ENCODE measurements around the gene R3HCC1L.

Gene R3HCC1L

DNA sequence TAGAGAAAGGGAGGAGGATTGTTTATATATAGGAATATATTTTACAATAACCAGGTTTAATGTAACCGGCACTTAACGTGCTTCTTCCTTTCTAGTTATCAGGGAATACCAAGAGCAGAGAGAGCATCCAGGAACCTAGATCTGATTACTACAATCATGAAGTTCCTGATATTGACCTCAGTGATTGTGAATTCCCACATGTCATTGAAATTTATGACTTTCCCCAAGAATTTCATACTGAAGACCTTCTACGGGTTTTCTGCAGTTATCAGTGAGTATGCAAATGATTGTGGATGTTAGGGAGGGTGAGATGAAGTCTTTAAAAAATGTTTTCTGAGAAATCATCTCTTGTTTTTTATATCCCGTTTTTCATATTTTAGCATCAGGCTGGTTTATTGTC, 97.0 kb downstream of the R3HCC1L start:
- no peaks in the 10 kb centered on the region for H3K27me3 ChIP-seq (replicated peaks; ENCODE audit: control insufficient read depth, insufficient read depth, low read length)
- H3K4me3 ChIP-seq (replicated peaks; ENCODE audit: low read depth, low read length), result no peak overlapping the region
- no peak for DNase-seq (ENCODE audit: extremely low read depth, insufficient read length)
- TF ChIP-seq, protein P1, sequence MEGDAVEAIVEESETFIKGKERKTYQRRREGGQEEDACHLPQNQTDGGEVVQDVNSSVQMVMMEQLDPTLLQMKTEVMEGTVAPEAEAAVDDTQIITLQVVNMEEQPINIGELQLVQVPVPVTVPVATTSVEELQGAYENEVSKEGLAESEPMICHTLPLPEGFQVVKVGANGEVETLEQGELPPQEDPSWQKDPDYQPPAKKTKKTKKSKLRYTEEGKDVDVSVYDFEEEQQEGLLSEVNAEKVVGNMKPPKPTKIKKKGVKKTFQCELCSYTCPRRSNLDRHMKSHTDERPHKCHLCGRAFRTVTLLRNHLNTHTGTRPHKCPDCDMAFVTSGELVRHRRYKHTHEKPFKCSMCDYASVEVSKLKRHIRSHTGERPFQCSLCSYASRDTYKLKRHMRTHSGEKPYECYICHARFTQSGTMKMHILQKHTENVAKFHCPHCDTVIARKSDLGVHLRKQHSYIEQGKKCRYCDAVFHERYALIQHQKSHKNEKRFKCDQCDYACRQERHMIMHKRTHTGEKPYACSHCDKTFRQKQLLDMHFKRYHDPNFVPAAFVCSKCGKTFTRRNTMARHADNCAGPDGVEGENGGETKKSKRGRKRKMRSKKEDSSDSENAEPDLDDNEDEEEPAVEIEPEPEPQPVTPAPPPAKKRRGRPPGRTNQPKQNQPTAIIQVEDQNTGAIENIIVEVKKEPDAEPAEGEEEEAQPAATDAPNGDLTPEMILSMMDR (IDR thresholded peaks at IDR 0.05; ENCODE audit: insufficient read depth, low read length, poor library complexity, severe bottlenecking), result no peak
- no peaks in the 10 kb centered on the region; the same call in 1 of the 2 replicates for H3K36me3 ChIP-seq (ENCODE audit: control insufficient read depth, insufficient read depth, low read length)

DNA sequence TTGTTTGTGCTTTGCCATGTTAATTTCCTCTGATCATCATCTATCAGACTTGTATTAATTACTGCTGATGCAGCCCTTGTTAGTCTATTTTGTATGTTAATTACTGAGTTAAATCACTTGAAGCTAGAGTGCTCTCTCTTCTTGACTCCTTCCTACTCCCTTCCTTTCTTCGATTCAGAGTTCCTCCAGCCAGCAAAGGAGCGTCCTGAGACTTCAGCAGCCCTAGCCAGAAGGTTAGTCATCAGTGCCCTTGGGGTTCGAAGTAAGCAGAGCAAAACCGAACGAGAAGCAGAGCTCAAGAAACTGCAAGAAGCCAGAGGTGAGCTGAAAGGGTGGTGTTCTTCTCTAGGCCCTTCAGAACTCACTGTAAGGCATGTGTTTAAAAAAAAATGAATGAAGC, 101.4 kb downstream of the R3HCC1L start:
- H3K4me3 ChIP-seq (replicated peaks; ENCODE audit: low read depth, low read length), result no peak overlapping the region
- H3K27me3 ChIP-seq (replicated peaks; ENCODE audit: control insufficient read depth, insufficient read depth, low read length), result no peaks in the 10 kb centered on the region
- DNase-seq (ENCODE audit: extremely low read depth, insufficient read length), result no peak
- TF ChIP-seq, protein P1 (IDR thresholded peaks at IDR 0.05; ENCODE audit: insufficient read depth, low read length, poor library complexity, severe bottlenecking), result no peak
- no peaks in the 10 kb centered on the region; the same call in none of the 2 replicates for H3K36me3 ChIP-seq (ENCODE audit: control insufficient read depth, insufficient read depth, low read length)

DNA sequence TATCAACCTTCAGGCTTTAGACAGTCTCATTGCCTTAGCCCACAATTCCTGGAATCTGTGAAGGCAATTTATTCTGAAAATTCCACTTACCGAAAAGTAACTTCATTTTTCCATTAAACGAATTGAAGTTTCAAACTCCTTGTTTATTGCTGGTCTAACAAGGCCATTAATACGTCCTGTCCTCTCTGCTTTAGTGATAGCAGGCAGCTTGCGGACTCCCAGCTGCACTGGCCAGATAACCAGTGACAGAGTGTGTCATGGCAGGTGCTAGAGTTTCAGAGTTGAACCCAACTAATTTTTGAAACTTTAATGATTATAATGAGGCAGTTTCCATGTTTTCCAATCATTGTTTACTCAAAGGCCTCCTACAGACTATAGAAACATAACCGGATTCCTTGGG, 102.4 kb downstream of the R3HCC1L start:
- Histone ChIP-seq H3K4me3 (replicated peaks; ENCODE audit: low read depth, low read length) (no peak overlapping the region), H3K27me3 (replicated peaks; ENCODE audit: control insufficient read depth, insufficient read depth, low read length) (no peaks in the 10 kb centered on the region), H3K36me3 (ENCODE audit: control insufficient read depth, insufficient read depth, low read length) (no peaks in the 10 kb centered on the region; the same call in none of the 2 replicates)
- no peak for DNase-seq (ENCODE audit: extremely low read depth, insufficient read length)
- TF ChIP-seq, protein P1 (IDR thresholded peaks at IDR 0.05; ENCODE audit: insufficient read depth, low read length, poor library complexity, severe bottlenecking), result no peak

DNA sequence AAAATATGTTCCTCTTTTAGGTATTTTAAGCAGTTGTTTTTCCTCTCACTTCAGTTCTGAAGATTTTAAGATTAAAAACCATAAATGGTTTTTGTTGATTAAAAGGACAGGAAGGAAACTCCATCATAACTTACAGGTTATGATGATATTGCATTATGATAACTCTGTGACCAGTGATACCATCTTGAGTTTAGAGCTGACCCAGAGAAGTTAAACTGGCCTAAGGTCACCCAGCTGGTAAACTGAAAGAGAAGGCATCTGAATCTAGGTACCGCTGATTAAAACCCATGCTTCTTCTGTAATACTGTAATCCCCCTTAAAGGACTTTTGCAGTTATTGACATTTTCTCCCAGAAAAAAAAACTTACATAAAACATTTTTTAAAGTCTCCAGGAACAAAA, 103.9 kb downstream of the R3HCC1L start:
- no peak for DNase-seq (ENCODE audit: extremely low read depth, insufficient read length)
- Histone ChIP-seq H3K36me3 (ENCODE audit: control insufficient read depth, insufficient read depth, low read length) (no peaks in the 10 kb centered on the region; the same call in none of the 2 replicates), H3K27me3 (replicated peaks; ENCODE audit: control insufficient read depth, insufficient read depth, low read length) (no peaks in the 10 kb centered on the region), H3K4me3 (replicated peaks; ENCODE audit: low read depth, low read length) (no peak overlapping the region)
- TF ChIP-seq, protein P1 (IDR thresholded peaks at IDR 0.05; ENCODE audit: insufficient read depth, low read length, poor library complexity, severe bottlenecking), result no peak

DNA sequence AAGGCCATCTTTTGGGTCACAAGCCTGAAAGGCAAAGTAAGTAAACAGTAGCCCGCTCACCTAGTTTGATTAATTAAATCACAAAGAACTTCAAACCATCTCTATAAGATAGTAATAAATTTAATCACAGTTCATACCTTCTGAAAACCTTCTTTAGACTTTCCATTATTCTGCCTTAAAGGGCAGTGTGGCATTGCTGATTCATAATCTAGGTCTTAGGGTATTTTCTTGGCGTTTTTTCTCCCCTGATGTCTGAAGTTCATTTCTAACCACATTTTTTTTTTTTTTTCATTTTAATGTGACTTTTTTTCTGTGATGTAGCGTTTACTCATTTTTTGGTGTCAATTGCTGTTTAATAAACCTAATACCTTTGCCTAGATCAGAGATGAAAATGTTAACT, 106.1 kb downstream of the R3HCC1L start:
- H3K36me3 ChIP-seq (ENCODE audit: control insufficient read depth, insufficient read depth, low read length), result no peaks in the 10 kb centered on the region; the same call in none of the 2 replicates
- TF ChIP-seq, protein P1 (IDR thresholded peaks at IDR 0.05; ENCODE audit: insufficient read depth, low read length, poor library complexity, severe bottlenecking), result no peak
- no peaks in the 10 kb centered on the region for H3K27me3 ChIP-seq (replicated peaks; ENCODE audit: control insufficient read depth, insufficient read depth, low read length)
- DNase-seq (ENCODE audit: extremely low read depth, insufficient read length), result no peak
- H3K4me3 ChIP-seq (replicated peaks; ENCODE audit: low read depth, low read length), result no peak overlapping the region

DNA sequence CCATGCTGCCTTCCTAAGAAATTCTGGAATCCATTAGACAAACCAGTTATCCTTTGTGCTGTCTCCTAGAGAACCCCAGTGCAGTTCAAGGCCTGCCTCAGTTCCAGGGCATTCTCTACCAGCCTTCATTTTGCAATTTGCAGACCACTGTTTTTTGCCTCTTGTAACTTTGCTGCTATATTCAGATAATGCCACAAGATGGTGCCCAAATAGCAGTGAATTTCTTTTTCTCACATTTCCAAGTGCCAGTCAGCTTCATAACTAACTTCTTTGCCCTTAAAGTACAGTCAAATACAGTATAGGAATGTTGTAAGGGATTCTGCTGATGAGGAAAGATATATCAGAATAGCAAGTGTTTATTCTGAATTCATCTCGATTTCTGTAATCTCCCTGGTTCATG, 108.4 kb downstream of the R3HCC1L start:
- DNase-seq (ENCODE audit: extremely low read depth, insufficient read length), result no peak
- Histone ChIP-seq H3K4me3 (replicated peaks; ENCODE audit: low read depth, low read length) (no peak overlapping the region), H3K27me3 (replicated peaks; ENCODE audit: control insufficient read depth, insufficient read depth, low read length) (no peaks in the 10 kb centered on the region), H3K36me3 (ENCODE audit: control insufficient read depth, insufficient read depth, low read length) (peaks cover 6% of the 10 kb centered on the region)
- TF ChIP-seq, protein P1 (IDR thresholded peaks at IDR 0.05; ENCODE audit: insufficient read depth, low read length, poor library complexity, severe bottlenecking), result peak; percentile 26
